SJSA1 (cell line): Measurements from ENCODE around the gene SLC10A4. TPM values are rescaled to one million over a fixed set of nuclear protein-coding genes. Genes with fewer than 3 reads are reported as not detected.

Experiments used
- DNase-seq, 2 experiments: peaks; one replicate each; pipeline ENCODE4 v3.0.0-alpha.2; 2015 to 2020; ENCODE audit warnings: low spot score in 2 of 2, low read depth in 1 of 2
- H3K27ac ChIP-seq: fragments of 250-450 bp; sonication (Bioruptor Pico); 2 replicates; pipeline ENCODE4 v1.5.1; 2020; ENCODE audit warnings: mild to moderate bottlenecking, moderate library complexity
- H3K27me3 ChIP-seq: fragments of 250-450 bp; sonication (Bioruptor Pico); replicated peaks from 2 replicates; pipeline ENCODE4 v1.5.1; 2020; ENCODE audit warnings: mild to moderate bottlenecking, moderate library complexity
- H3K36me3 ChIP-seq: fragments of 250-450 bp; sonication (Bioruptor Pico); 2 replicates; pipeline ENCODE4 v1.5.1; 2020; ENCODE audit warnings: mild to moderate bottlenecking
- H3K4me1 ChIP-seq: fragments of 250-450 bp; sonication (Bioruptor Pico); replicated peaks from 2 replicates; pipeline ENCODE4 v1.6.1; 2021; ENCODE audit warnings: mild to moderate bottlenecking
- H3K4me3 ChIP-seq: fragments of 250-450 bp; sonication (Bioruptor Pico); 2 replicates; pipeline ENCODE4 v1.5.1; 2020; ENCODE audit warnings: mild to moderate bottlenecking
- H3K9me3 ChIP-seq: fragments of 250-450 bp; sonication (Bioruptor Pico); replicated peaks from 2 replicates; pipeline ENCODE4 v1.5.1; 2020; ENCODE audit warnings: mild to moderate bottlenecking
- total RNA-seq: library from RNA; depleted of rRNA; stranded (reverse); fragments of >200 nt; shearing (Covaris generic); gene quantifications from 2 replicates; pipeline ENCODE4 v1.2.3, GENCODE V29; 2014; rRNA removed

Gene SLC10A4
- total RNA-seq, 1 experiment from 2014 or later, result not detected

DNA sequence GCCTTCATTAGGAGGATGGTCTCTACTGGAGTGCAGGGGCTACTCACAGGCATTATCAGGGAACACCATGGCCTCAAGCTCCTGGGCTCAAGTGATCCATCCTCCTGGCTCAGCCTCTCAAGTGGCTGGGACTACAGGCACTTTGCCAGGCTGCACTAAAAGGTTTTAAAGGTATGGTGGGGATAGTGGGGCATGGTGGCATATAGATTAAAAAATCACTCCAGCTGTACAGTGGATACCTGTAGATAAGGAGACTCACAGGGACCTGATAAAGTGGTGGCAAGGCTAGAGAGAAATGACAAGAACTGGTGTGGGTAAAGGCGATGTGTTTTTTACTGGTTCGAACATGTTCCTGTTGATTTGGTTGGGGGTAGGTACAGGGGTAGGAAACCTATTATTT, 12.8 kb downstream of the SLC10A4 start:
- Histone ChIP-seq H3K4me1 (no peaks in the 10 kb centered on the region), H3K36me3 (peaks cover 5% of the 10 kb centered on the region; the same call in 1 of the 2 replicates), H3K4me3 (no peak overlapping the region), H3K27me3 (no peaks in the 10 kb centered on the region), H3K9me3 (no peaks in the 10 kb centered on the region), H3K27ac (no peak overlapping the region)
- DNase-seq, result no peak

GRCh38 chr4:48498895-48499294, 15.8 kb downstream of the SLC10A4 start:
- Histone ChIP-seq H3K4me3 (no peak overlapping the region), H3K27ac (no peak overlapping the region), H3K9me3 (no peaks in the 10 kb centered on the region), H3K36me3 (peaks cover 5% of the 10 kb centered on the region; the same call in 1 of the 2 replicates), H3K27me3 (no peaks in the 10 kb centered on the region), H3K4me1 (no peaks in the 10 kb centered on the region)
- no peak for DNase-seq

- Histone ChIP-seq H3K27ac (no peak overlapping the region), H3K4me1 (no peaks in the 10 kb centered on the region), H3K27me3 (no peaks in the 10 kb centered on the region), H3K4me3 (no peak overlapping the region), H3K9me3 (no peaks in the 10 kb centered on the region), H3K36me3 (peaks cover 5% of the 10 kb centered on the region; the same call in 1 of the 2 replicates)
- DNase-seq, result no peak
These were observed 16.5 kb downstream of the SLC10A4 start for GRCh38 chr4:48499551-48500066.

- DNase-seq, result no peak
- Histone ChIP-seq H3K27ac (no peak overlapping the region), H3K9me3 (no peaks in the 10 kb centered on the region), H3K36me3 (peaks cover 10% of the 10 kb centered on the region), H3K4me3 (no peak overlapping the region), H3K27me3 (no peaks in the 10 kb centered on the region), H3K4me1 (no peaks in the 10 kb centered on the region)
These were observed 20.3 kb downstream of the SLC10A4 start for GRCh38 chr4:48503233-48504025.

- no peaks in the 10 kb centered on the region for H3K27me3 ChIP-seq
- H3K27ac ChIP-seq, result no peak overlapping the region
- H3K4me1 ChIP-seq, result no peaks in the 10 kb centered on the region
- H3K36me3 ChIP-seq, result peaks cover 10% of the 10 kb centered on the region
- no peak overlapping the region for H3K4me3 ChIP-seq
- DNase-seq, result no peak
- no peaks in the 10 kb centered on the region for H3K9me3 ChIP-seq
These were observed 20.8 kb downstream of the SLC10A4 start for GRCh38 chr4:48504026-48504330.

GRCh38 chr4:48504352-48504751, 21.2 kb downstream of the SLC10A4 start:
- H3K4me3 ChIP-seq, result no peak overlapping the region
- H3K9me3 ChIP-seq, result no peaks in the 10 kb centered on the region
- H3K36me3 ChIP-seq, result peaks cover 9% of the 10 kb centered on the region
- H3K27me3 ChIP-seq, result no peaks in the 10 kb centered on the region
- H3K4me1 ChIP-seq, result no peaks in the 10 kb centered on the region
- H3K27ac ChIP-seq, result no peak overlapping the region
- DNase-seq, result no peak

DNA sequence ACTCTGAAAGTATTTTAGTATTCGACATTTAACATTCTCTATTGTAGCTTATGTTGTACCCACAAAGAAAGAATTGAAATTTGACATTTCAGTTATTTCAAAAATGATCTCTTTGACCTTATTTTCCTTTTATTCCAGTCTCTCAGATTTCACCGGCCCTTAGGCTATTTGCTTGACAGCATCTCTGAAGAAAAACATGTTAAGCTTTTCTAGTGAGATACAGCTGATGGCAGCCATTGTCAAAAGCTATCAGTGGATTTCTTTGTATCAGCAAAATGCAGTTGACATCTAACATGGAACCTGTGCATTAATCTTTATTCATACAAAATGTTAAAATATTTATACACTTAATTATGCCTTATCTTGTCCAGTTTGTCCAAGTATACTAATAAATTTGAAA, 23.6 kb downstream of the SLC10A4 start:
- Histone ChIP-seq H3K36me3 (peaks cover 25% of the 10 kb centered on the region), H3K27ac (no peak overlapping the region)
- DNase-seq, result no peak

DNA sequence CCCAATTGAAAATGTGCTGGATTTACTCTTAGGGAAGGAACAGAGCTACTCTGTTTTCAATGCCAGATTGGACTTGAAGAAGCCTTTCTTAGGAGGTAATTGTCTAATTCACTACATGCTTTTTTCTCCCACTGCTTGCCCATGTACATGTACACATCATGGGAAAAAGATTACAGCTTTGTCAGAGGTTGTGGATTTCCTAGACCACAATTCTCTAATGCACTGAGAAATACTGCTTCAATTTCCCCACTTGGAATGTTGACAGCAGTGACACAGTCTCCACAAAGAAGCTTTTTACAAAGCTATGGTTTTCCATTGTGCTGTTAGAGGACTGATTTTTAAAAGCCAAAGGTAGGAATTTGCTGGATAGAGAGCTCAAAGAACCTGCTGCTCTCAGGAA, 26.4 kb downstream of the SLC10A4 start:
- DNase-seq, result no peak
- Histone ChIP-seq H3K27ac (no peak overlapping the region), H3K4me3 (no peak overlapping the region), H3K4me1 (no peaks in the 10 kb centered on the region), H3K36me3 (peaks cover 29% of the 10 kb centered on the region), H3K9me3 (no peaks in the 10 kb centered on the region), H3K27me3 (no peaks in the 10 kb centered on the region)

More for the DNA sequence above, 23.6 kb downstream of the SLC10A4 start:
- H3K4me1 ChIP-seq, result no peaks in the 10 kb centered on the region
- no peaks in the 10 kb centered on the region for H3K9me3 ChIP-seq
- no peak overlapping the region for H3K4me3 ChIP-seq
- H3K27me3 ChIP-seq, result no peaks in the 10 kb centered on the region

GRCh38 chr4:48518143-48518542, 35.0 kb downstream of the SLC10A4 start:
- Histone ChIP-seq H3K9me3 (no peaks in the 10 kb centered on the region), H3K36me3 (peaks cover 19% of the 10 kb centered on the region)
- no peak for DNase-seq

DNA sequence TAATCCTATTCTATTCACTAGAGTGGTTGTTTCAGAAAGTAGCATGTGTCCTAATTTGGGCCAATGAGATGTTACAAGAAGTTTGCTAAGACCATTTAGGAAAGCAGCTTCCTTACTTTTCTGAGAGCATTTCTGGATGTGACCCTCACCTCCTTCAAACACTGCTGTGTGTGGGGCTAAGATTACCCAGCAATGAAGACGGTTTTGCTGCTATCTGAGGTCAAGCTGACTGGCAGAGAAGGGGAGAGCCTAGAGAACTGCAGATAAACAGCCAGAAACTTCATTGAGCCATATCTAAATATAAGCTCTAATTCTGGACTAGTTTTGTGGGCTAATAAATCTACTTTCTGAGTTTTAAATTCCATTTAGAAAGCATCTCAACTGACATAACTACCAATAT, 43.3 kb downstream of the SLC10A4 start:
- Histone ChIP-seq H3K27ac (no peak overlapping the region), H3K4me3 (no peak overlapping the region), H3K36me3 (peaks cover 13% of the 10 kb centered on the region), H3K4me1 (no peaks in the 10 kb centered on the region), H3K27me3 (no peaks in the 10 kb centered on the region), H3K9me3 (no peaks in the 10 kb centered on the region)
- DNase-seq, result no peak

More at GRCh38 chr4:48518143-48518542, 35.0 kb downstream of the SLC10A4 start:
- Histone ChIP-seq H3K27me3 (no peaks in the 10 kb centered on the region), H3K4me3 (no peak overlapping the region), H3K4me1 (no peaks in the 10 kb centered on the region), H3K27ac (no peak overlapping the region)

GRCh38 chr4:48538358-48538757, 55.2 kb downstream of the SLC10A4 start:
- no peaks in the 10 kb centered on the region for H3K27me3 ChIP-seq
- peaks cover 12% of the 10 kb centered on the region for H3K36me3 ChIP-seq
- H3K27ac ChIP-seq, result no peak overlapping the region
- H3K4me1 ChIP-seq, result no peaks in the 10 kb centered on the region
- no peaks in the 10 kb centered on the region for H3K9me3 ChIP-seq
- DNase-seq, result no peak
- no peak overlapping the region for H3K4me3 ChIP-seq

Other genes with a start within 250 kb of the SLC10A4 start
- 0.05 and 0.25 TPM in 2 replicates for gene TEC, start 213.5 kb upstream of the SLC10A4 start, total RNA-seq
- 9.0 and 40.1 TPM in 2 replicates for gene SLAIN2, start 141.8 kb upstream of the SLC10A4 start, total RNA-seq
- gene ZAR1, start 6.9 kb downstream of the SLC10A4 start, total RNA-seq, result not detected in 2 replicates